ENCODE data around the gene CER1.
"Not testable (repeated sequence)": the region's sequence is repeated elsewhere in the genome, so short reads cannot be mapped to it uniquely, and the experiment has no call there.

Gene CER1

DNA sequence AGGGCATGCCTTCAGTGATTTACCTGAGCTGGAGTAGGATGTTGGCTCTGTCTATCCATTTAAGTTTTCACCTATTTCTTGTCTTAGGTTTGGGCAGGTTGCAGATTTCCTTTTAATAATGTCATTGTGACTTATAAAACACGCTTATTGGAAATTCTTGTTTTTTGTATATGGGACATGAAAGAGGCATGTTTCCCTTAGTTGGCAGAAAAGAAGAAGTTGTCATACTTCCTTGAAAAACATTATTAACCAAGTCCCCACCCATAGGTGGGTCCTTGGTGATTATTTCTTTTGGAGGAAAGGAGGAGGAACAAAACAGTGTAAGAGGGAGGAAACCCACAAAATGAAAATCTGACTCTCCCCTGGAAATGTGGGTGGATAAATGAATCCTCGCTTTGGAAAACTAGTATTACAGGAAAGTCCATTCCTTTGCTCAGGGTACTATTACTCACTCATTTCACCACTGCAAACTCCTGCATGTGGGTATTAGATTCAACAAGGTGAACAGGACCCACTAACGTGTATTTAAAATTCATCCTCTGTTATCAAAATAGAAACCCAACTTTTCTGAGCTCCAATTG is 9.3 kb downstream of the CER1 start:
- no peak for DNase-seq

DNA sequence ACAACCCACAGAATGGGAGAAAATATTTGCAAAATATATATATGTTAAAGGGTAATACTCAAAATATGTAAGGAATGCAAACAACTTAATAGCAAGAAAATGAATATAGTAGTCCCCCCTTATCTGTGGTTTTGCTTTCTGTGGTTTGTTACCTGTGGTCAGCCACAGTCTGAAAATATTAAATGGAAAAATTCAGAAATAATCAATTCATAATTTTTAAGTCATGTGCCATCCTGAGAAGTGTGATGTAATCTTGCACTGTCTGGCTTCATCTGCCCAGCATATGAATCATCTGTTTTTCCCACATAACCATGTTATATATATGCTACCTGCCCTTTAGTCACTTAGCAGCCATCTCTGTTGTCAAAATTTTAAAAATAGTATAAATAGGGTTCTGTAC is 11.7 kb downstream of the CER1 start:
- no peak for DNase-seq

DNA sequence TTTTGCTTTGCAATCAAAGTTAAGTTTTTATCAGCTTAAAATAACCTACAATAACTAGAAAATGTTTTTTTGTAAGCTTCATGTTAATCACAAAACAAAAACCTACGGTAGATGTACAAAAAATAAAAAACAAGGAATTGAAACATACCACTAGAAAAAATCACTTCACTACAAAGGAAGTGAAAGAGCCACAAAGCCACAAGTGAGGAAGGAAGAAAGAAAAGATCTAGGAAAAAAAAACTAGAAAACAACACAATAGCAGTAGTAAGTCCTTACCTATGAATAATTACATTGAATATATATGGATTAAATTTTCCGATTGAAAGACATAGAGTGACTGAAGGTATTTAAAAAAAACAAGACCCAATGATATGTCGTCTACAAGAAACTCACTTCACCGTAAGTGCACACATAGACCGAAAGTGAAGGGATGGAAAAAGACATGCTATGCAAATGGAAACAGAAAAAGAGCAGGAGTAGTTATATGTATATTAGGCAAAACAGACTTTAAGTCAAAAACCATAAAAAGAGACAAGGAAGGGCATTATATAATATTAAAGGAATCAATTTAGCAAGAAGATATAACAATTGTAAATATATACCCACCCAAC is 15.9 kb downstream of the CER1 start:
- DNase-seq, result no peak

DNA sequence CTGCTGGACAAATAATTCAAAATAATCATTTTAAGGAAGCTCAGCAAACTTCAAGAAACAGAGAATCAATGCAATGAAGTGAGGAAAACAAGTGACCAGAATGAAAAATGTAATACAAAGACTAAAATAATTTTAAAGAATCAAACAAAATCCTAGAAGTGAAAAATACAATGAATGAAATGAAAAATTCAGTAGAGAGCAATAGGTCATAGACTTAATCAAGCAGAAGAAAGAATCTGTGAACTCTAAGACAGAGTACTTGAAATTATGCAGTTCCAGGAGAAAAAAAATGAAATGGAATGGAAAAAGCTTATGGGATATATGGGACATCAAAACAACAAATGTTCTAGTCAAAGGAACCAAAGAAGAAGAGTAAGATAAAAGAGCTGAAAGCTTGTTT is 17.5 kb downstream of the CER1 start:
- no peak for DNase-seq

DNA sequence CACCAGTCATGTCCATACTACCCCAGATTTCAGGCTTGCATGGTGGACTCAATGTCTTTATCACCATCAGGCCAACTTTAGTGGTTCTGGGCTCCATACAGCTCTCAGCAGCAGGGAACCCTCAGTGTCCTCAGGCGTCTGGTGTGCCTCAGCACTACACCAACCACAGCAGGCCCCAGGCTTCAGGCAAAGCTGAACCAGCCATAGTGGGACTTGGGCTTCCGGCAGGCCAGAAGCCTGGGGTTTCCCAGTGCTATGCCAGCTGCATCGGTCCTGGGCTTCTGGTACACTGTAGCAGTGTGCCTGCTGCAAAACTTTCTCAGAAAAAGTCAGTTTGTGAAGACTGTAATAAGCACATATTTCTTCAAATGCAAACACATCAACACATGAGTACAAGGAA is 18.3 kb downstream of the CER1 start:
- DNase-seq, result no peak

DNA sequence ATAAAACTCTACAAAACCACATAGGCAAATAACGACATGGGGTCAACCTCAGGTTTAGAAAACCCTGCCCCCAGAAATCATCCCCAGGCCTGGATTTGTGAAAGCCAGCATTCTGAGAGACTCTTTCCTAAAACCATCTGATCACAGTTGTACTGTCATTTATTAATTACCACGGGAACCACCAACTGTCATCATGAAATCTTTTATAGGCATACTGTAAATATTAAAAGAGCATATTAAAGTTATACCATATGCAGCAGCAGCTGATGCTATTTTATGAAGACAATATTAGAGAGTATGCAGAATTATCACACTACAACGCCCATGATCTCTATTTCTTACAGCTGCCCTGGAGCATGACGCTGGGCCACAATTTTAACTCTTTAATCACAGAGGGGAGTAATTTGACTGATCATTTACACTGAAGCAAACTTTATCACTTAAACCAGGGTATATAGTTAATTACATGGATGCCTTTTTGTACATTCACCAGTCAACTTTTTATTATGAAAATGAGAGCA is 20.3 kb downstream of the CER1 start:
- no peak for DNase-seq

DNA sequence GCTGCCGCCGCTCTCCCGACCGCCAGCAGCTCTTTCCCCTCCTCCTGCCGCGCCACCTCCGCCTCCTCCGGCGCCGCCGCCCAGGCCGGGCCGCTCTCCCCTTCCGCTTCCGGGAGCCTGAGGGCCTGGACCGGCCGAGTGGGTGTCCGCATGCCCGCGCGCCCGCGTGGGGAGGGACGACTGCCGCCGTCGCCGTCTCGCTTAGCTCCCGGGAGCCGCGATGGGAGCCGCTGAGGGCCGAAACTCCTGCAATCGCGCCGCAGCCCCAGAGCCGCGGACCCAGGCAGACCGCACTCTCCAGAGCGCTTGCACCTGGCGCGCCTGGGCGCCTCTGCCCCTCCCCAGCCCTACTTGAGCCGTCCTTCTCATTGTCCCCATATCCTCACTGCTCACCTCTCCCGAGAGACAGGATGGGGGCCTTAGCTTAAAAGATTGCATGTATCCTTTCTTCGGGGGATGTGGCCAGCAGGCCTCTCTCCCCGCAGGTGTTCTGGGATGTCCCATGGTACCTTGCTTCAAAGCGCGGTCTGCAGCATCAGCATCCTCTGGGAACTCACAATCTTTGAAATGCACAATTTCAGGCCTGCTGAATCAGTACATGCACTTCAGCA is 29.2 kb downstream of the CER1 start, which contains the start of gene ZDHHC21:
TSS of gene ZDHHC21 (minus strand) at position 182 of the 611 bp plus-strand sequence. CDS start 19,092 bp downstream, outside the sequence.
- DNase-seq, result no peak

DNA sequence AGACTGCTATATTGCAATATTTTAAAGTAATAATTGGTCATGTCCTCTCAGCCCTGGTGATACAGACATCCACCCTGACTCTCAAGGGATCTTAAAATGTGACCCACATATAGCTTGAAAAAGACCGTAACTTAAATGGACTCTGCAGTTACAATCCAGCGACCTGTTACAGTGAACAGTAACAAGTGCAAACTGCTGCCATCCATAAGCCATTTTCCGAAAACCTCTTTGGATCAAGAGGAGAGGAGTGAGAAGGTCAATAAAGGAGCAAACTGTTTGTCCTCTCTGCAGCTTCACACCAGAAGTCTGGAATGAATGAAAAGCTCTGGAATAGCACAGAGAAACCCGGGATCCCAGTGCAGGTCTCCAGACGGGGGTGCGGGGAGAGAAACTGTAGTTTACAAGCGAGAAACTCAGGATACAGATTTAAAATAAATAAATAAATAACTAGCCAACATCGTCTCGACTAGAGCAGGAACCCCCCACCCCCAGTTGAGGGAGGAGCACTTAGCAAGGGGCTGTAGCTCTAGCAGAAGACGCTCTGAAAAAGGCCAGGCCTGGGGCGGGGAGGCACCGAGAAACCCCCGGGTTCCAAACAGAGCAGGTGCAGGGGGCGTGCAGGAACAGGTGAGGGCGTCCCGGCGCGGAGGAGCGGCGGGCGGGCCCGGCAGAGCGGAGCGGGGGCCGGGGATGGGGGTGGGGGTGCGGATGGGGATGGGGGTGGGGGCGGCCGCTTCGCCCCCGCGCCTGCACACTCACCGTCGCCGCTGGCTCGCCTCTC is 29.9 kb downstream of the CER1 start:
- peak; percentile 28 for DNase-seq

DNA sequence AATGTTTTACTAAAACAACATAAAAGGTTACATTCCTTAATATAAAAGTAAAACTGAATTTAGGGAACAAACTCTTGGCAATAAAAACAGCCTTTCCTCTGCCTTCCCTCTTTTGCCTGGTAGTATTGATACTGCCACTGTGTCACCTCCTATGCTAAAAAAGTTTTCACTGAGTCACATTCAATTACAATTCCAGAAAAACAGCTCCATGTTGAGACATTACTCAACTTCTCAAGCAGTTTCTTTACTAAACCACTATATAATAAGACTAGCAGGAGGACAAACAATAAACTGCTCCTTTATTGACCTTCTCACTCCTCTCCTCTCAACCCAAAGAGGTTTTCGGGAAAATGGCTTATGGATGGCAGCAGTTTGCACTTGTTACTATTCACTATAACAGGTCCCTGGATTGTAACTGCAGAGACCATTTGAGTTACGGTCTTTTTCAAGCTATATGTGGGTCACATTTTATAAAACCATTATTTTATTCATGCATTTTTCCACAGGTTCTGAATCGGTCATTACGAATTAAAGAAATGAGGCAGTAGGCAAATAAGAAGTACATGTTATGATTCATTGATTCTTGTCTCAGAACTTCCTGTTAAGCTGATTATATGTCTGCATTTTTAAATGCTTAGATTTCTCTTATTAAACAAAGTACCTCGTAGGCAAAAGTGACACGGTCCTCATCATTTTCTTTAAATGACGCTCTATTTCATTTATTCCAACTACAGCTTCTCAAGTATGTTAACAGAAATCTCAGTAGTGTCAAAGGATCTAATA is 31.4 kb downstream of the CER1 start:
- no peak for DNase-seq

DNA sequence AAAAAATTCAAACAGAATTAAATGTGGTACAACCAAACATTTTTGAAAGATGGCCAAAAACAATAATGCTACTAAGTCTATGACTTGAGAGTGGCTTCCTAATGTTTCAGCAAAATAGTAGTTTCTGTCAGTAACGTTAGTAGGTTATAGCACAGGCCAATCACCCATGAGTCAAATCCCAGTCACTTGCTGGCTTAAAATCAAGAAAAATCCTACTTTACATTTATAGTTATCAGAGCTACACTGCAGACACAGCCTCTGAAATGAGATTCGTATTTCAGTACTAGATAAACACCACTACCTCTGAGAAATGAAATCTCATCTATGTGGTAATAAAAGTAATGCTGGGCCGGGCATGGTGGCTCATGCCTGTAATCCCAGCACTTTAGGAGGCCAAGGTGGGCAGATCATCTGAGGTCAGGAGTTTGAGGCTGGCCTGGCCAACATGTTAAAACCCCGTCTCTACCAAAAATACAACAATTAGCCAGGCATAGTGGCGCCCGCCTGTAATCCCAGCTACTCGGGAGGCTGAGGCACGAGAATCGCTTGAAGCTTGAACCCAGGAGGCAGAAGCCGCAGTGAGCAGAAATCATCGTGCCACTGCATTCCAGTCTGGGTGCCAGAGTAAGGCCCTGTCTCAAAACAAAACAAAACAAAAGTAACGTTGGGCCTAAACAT is 35.4 kb downstream of the CER1 start:
- DNase-seq, result no peak

DNA sequence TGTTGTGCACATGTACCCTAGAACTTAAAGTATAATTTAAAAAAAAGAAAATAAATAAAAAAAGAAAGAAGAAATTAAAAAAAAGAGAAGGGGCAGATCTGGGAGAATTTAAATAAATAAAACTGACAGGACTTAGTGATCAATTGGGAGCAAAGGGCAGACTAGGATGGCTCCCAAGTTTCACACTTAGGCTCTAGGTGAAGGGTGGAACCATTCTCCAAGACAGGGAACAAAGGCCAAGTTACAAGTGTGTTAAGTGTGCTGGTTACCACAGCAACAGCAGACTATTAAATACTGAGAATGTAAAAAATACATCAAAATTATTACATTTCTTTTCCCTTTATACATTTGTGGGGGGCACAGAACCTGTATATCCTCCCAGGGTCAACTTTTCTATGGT is 36.4 kb downstream of the CER1 start:
- no peak for DNase-seq

DNA sequence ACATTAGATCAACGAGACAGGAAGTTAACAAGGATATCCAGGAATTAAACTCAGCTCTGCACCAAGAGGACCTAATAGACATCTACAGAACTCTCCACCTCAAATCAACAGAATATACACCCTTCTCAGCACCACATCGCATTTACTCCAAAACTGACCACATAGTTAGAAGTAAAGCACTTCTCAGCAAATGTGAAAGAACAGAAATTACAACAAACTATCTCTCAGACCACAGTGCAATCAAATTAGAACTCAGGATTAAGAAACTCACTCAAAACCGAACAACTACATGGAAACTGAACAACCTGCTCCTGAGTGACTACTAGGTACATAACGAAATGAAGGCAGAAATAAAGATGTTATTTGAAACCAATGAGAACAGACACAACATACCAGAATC is 39.9 kb downstream of the CER1 start:
- DNase-seq, result not testable (repeated sequence)

DNA sequence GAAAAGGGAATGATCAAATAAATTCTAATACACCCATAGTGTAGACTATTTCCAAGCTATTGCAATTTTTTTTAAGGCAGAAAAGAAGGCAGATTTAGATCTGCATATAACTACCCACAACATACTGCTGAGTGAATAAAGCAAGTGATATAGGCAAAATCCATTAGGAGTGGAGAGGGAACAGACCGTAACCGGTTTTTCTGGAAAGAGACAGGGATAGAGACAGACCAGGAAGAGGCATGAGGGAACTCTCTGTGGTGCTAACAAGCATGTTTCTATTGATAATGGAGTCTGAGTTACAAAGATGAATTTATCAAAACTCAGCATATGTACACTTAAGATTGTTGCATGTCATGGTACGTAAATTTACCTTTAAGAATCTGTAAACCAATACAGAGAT is 43.8 kb downstream of the CER1 start:
- DNase-seq, result no peak

DNA sequence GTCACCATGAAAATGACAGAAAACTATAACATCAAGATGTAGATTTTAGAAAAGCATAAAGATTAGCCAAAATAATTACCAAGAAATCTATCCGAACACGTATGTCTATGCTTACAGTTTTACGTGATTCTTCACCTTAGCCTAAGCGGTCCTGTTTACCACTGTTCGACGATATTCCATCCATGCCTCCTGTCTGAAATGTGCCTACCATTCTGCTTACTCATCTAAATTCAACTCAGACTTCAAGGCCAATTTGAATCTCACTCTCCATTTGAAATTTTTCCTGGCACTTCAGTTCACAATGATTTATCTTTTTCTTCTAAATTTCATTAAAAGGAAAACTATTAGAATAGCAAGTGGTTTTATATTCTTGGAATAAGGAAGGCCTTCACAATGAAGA is 44.7 kb downstream of the CER1 start:
- DNase-seq, result no peak

DNA sequence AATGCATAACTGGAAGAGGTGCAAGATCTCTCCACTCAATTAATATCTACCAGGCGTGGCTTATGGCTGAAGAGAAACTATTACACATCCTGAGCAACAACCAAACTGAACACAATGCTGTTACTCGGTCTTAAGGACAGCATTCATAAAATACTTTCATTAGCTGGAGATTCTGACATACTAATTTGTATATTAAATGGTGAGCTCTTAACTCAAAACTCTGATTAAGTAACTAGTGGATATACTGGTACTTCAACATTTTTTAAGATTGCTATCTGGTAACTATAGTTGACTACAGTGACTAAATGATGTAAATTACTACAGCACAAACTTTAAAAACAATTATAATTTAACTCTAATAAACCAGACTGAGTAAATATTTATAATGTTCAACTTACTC is 45.1 kb downstream of the CER1 start:
- no peak for DNase-seq

DNA sequence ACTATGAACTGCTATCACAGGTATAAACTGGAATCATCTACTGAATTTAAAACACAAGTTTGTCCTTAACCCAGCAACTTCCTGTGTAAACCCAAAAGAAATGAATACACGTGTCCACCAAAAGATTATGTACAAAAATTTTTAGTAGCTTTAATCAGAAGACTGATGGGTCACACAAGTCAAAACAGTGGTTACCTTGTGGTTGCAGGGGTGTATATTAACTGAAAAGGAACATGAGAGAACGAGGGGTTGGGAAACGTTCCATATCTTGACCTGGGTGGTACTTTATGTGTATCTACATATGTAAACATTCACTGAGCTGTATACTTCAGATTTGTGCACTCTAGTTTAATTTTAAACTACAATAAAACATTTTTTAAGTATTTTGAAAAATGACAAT is 47.9 kb downstream of the CER1 start:
- no peak for DNase-seq

DNA sequence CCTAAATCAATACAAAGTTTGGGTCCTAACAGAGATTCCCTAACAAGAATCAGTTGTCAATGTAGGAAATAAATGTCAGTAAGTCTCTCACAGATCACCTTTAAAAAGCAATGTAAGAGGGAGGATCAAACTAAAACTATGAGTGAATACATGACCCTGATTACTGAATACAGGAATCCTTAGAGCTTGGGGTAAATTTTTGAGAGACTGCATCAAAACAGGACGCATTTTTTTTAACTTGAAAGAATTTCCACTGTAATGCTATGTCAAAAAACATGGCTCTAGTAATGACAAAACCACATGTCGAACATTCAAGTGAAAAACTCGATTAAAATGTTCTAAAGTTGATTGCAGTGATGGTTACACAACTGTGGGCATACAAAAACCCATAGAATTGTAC is 51.2 kb downstream of the CER1 start:
- DNase-seq, result no peak

DNA sequence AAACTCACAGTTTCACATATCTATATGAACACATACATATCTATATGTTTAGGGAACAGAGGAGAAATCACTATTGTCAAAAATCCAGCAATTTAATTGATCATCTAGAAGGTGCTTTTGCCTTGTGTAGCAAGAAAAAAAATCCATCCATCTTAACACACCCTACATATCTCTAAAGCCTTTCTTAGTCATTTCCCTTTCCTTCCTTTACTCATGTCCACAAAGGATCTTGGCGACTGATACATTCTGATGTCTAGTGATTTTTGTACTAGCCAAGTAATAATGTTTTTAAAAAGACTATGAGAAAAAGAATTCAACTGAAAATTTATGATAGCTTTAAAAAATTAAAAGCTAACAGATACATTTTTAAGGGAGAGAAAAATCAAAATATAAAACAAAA is 51.8 kb downstream of the CER1 start:
- no peak for DNase-seq
